Mesenchymal stem cell (in vitro differentiated cells and primary cell): Measurements from ENCODE around the gene SMYD4.

Source experiments
- DNase-seq: peaks from one replicate; pipeline ENCODE4 v3.0.0-alpha.2; 2013
- H2AFZ ChIP-seq: one replicate; pipeline ENCODE4 v1.6.1; 2013; ENCODE audit warnings: low read depth, mild to moderate bottlenecking, control low read depth, inconsistent platforms, low read length, moderate library complexity
- H2AK5ac ChIP-seq: 2 replicates; pipeline ENCODE4 v1.6.1; 2013; ENCODE audit warnings: low read length, moderate library complexity, mild to moderate bottlenecking, inconsistent platforms; ENCODE audit not compliant: severe bottlenecking
- H2BK120ac ChIP-seq: one replicate; pipeline ENCODE4 v1.6.1; 2013; ENCODE audit warnings: low read depth, mild to moderate bottlenecking, inconsistent platforms, low read length, moderate library complexity
- H2BK12ac ChIP-seq, 2 experiments: one replicate each; pipeline ENCODE4 v1.6.1; 2013; ENCODE audit warnings: inconsistent platforms in 2 of 2, low read length in 2 of 2, mild to moderate bottlenecking in 2 of 2, moderate library complexity in 2 of 2, control low read depth in 1 of 2
- H2BK15ac ChIP-seq: one replicate; pipeline ENCODE4 v1.6.1; 2013; ENCODE audit warnings: mild to moderate bottlenecking, low read depth, inconsistent platforms; ENCODE audit not compliant: poor library complexity, severe bottlenecking
- H2BK5ac ChIP-seq: 2 replicates; pipeline ENCODE4 v1.6.1; 2013; ENCODE audit warnings: low read depth, mild to moderate bottlenecking, low read length, control low read depth, inconsistent platforms; ENCODE audit not compliant: poor library complexity, severe bottlenecking
- H3K14ac ChIP-seq, 2 experiments: one replicate each; pipeline ENCODE4 v1.6.1; 2013; ENCODE audit warnings: inconsistent platforms in 2 of 2, low read length in 2 of 2, control low read depth in 1 of 2, mild to moderate bottlenecking in 1 of 2, moderate library complexity in 1 of 2
- H3K18ac ChIP-seq, 2 experiments: one replicate each; pipeline ENCODE4 v1.6.1; 2013; ENCODE audit warnings: inconsistent platforms in 2 of 2, low read length in 2 of 2, control low read depth in 1 of 2, low read depth in 1 of 2, mild to moderate bottlenecking in 1 of 2
- H3K23ac ChIP-seq, 2 experiments: one replicate each; pipeline ENCODE4 v1.6.1; 2013; ENCODE audit warnings: inconsistent platforms in 2 of 2, low read length in 2 of 2, mild to moderate bottlenecking in 2 of 2, moderate library complexity in 2 of 2, control low read depth in 1 of 2
- H3K27ac ChIP-seq: 2 replicates; pipeline ENCODE4 v1.5.1; 2013; ENCODE audit warnings: mild to moderate bottlenecking, moderate library complexity, low read length, control low read depth, inconsistent platforms; ENCODE audit not compliant: poor library complexity, severe bottlenecking
- H3K27me3 ChIP-seq, 2 experiments: 2 replicates each; pipeline versions ENCODE4 v1.6.1 to v1.7.0; 2013; ENCODE audit warnings: low read length in 2 of 2, mild to moderate bottlenecking in 2 of 2, moderate library complexity in 2 of 2, control low read depth in 1 of 2, inconsistent platforms in 1 of 2; ENCODE audit not compliant: control insufficient read depth in 1 of 2, insufficient read depth in 1 of 2
- H3K36me3 ChIP-seq, 2 experiments: 2 replicates each; pipeline versions ENCODE4 v1.6.1 to v1.7.0; 2013; ENCODE audit warnings: low read length in 2 of 2, control low read depth in 1 of 2, inconsistent platforms in 1 of 2, low read depth in 1 of 2, mild to moderate bottlenecking in 1 of 2; ENCODE audit not compliant: insufficient read depth in 2 of 2, control insufficient read depth in 1 of 2
- H3K4ac ChIP-seq, 2 experiments: one replicate each; pipeline ENCODE4 v1.6.1; 2013; ENCODE audit warnings: inconsistent platforms in 2 of 2, low read length in 2 of 2, mild to moderate bottlenecking in 2 of 2, moderate library complexity in 2 of 2, control low read depth in 1 of 2, low read depth in 1 of 2
- H3K4me1 ChIP-seq: 2 replicates; pipeline ENCODE4 v1.6.1; 2013; ENCODE audit warnings: low read depth, low read length, control low read depth; ENCODE audit not compliant: control insufficient read depth, insufficient read depth
- H3K4me2 ChIP-seq: 2 replicates; pipeline ENCODE4 v1.6.1; 2013; ENCODE audit warnings: low read length, mild to moderate bottlenecking, inconsistent platforms; ENCODE audit not compliant: poor library complexity, severe bottlenecking
- H3K4me3 ChIP-seq, 2 experiments: 2 replicates each; pipeline versions ENCODE4 v1.5.1 to v1.7.0; 2013; ENCODE audit warnings: low read length in 2 of 2, mild to moderate bottlenecking in 2 of 2, control low read depth in 1 of 2, low read depth in 1 of 2; ENCODE audit not compliant: insufficient read depth in 1 of 2
- H3K79me1 ChIP-seq: replicated peaks from 2 replicates; pipeline ENCODE4 v1.6.1; 2013; ENCODE audit warnings: mild to moderate bottlenecking, control low read depth, low read length, inconsistent platforms; ENCODE audit not compliant: poor library complexity, severe bottlenecking
- H3K9ac ChIP-seq: 2 replicates; pipeline ENCODE4 v1.7.0; 2013; ENCODE audit warnings: mild to moderate bottlenecking, low read length, moderate library complexity
- H3K9me3 ChIP-seq: 2 replicates; pipeline ENCODE4 v1.7.0; 2013; ENCODE audit warnings: mild to moderate bottlenecking, low read length; ENCODE audit not compliant: control insufficient read depth
- H4K8ac ChIP-seq: one replicate; pipeline ENCODE4 v1.6.1; 2013; ENCODE audit warnings: inconsistent platforms, mild to moderate bottlenecking, low read length, moderate library complexity
- H4K91ac ChIP-seq: one replicate; pipeline ENCODE4 v1.6.1; 2013; ENCODE audit warnings: mild to moderate bottlenecking, low read length, inconsistent platforms
- WGBS: methylation state at CpG from one replicate; pipeline ENCODE4 v1.1.7; 2013; ENCODE audit warnings: mixed read lengths; 5-methylcytosine and 5-hydroxymethylcytosine counted together

SMYD4 gene

GRCh38 chr17:1852327-1852726, 22.6 kb upstream of the SMYD4 start:
- Histone ChIP-seq H4K8ac (no peak overlapping the region), H3K9ac (no peak overlapping the region), H2BK12ac (no peak overlapping the region)

GRCh38 chr17:1847191-1847590, 17.5 kb upstream of the SMYD4 start:
- Histone ChIP-seq H3K36me3 (peaks cover 21 to 65% of the 10 kb centered on the region in 2 experiments), H3K14ac (no peak overlapping the region), H2BK5ac (no peak overlapping the region), H4K91ac (no peak overlapping the region), H3K79me1 (peaks cover 23% of the 10 kb centered on the region), H3K27me3 (no peaks in the 10 kb centered on the region), H2AFZ (no peak overlapping the region), H3K18ac (no peak overlapping the region), H2BK12ac (no peak overlapping the region), H3K4me1 (no peaks in the 10 kb centered on the region), H3K27ac (no peak overlapping the region), H2AK5ac (no peak overlapping the region), H3K4me3 (no peak overlapping the region), H3K4me2 (no peak overlapping the region), H2BK120ac (no peak overlapping the region), H4K8ac (no peak overlapping the region), H3K9me3 (no peaks in the 10 kb centered on the region), H3K9ac (no peak overlapping the region), H2BK15ac (no peak overlapping the region), H3K4ac (no peak overlapping the region), H3K23ac (no peak overlapping the region)
- no peak for DNase-seq
- WGBS: 86% methylated on average over 2 of the region's 3 CpGs

More at GRCh38 chr17:1852327-1852726, 22.6 kb upstream of the SMYD4 start:
- Histone ChIP-seq H3K9me3 (no peaks in the 10 kb centered on the region), H2BK5ac (no peak overlapping the region), H3K4me2 (no peak overlapping the region), H3K4me3 (no peak overlapping the region), H3K27ac (no peak overlapping the region), H3K18ac (no peak overlapping the region), H3K23ac (no peak overlapping the region), H2AFZ (no peak overlapping the region), H2BK120ac (no peak overlapping the region), H4K91ac (no peak overlapping the region), H3K36me3 (peaks cover 22 to 54% of the 10 kb centered on the region in 2 experiments), H3K4me1 (no peaks in the 10 kb centered on the region), H3K14ac (no peak overlapping the region), H3K27me3 (no peaks in the 10 kb centered on the region), H2BK15ac (no peak overlapping the region), H2AK5ac (no peak overlapping the region), H3K79me1 (peaks cover 10% of the 10 kb centered on the region), H3K4ac (no peak overlapping the region)
- no peak for DNase-seq
- WGBS: 77% methylated on average over 5 of the region's 6 CpGs

- H3K14ac ChIP-seq: no peak overlapping the region
- no peak overlapping the region for H4K8ac ChIP-seq
- H3K36me3 ChIP-seq: peaks cover 18 to 57% of the 10 kb centered on the region in 2 experiments
- no peaks in the 10 kb centered on the region for H3K9me3 ChIP-seq
- H3K27me3 ChIP-seq: no peaks in the 10 kb centered on the region
- DNase-seq: no peak
- no peak overlapping the region for H2BK5ac ChIP-seq
- no peak overlapping the region for H3K27ac ChIP-seq
- H4K91ac ChIP-seq: no peak overlapping the region
- H3K9ac ChIP-seq: no peak overlapping the region
- over 99% methylated on average over 9 of the region's 9 CpGs for WGBS
- H3K4me1 ChIP-seq: no peaks in the 10 kb centered on the region
- H3K79me1 ChIP-seq: peaks cover 19% of the 10 kb centered on the region
- H3K4ac ChIP-seq: no peak overlapping the region
- H3K4me3 ChIP-seq: no peak overlapping the region
- no peak overlapping the region for H2AK5ac ChIP-seq
- H2BK15ac ChIP-seq: no peak overlapping the region
- H3K18ac ChIP-seq: no peak overlapping the region
- no peak overlapping the region for H3K4me2 ChIP-seq
- H3K23ac ChIP-seq: no peak overlapping the region
- H2BK12ac ChIP-seq: no peak overlapping the region
- no peak overlapping the region for H2AFZ ChIP-seq
- H2BK120ac ChIP-seq: no peak overlapping the region
These were observed 14.2 kb upstream of the SMYD4 start for GRCh38 chr17:1843947-1844346.

- no peak overlapping the region for H3K9ac ChIP-seq
- H3K4me2 ChIP-seq: no peak overlapping the region
- H2BK120ac ChIP-seq: no peak overlapping the region
- WGBS: 95% methylated on average over 2 of the region's 4 CpGs
- no peak overlapping the region for H2BK5ac ChIP-seq
- H3K18ac ChIP-seq: no peak overlapping the region
- H4K8ac ChIP-seq: no peak overlapping the region
- no peak overlapping the region for H2BK12ac ChIP-seq
- no peak overlapping the region for H2BK15ac ChIP-seq
- peak; percentile 6 for DNase-seq
- no peak overlapping the region for H3K23ac ChIP-seq
- H3K4ac ChIP-seq: no peak overlapping the region
- no peak overlapping the region for H2AFZ ChIP-seq
- no peak overlapping the region for H4K91ac ChIP-seq
- H3K14ac ChIP-seq: no peak overlapping the region
- peaks cover 19% of the 10 kb centered on the region for H3K79me1 ChIP-seq
- peaks cover 8 to 30% of the 10 kb centered on the region in 2 experiments for H3K36me3 ChIP-seq
- no peaks in the 10 kb centered on the region for H3K9me3 ChIP-seq
- no peak overlapping the region for H3K4me3 ChIP-seq
- no peaks in the 10 kb centered on the region for H3K27me3 ChIP-seq
- no peaks in the 10 kb centered on the region for H3K4me1 ChIP-seq
- no peak overlapping the region for H2AK5ac ChIP-seq
- no peak overlapping the region for H3K27ac ChIP-seq
These were observed 9.8 kb upstream of the SMYD4 start for GRCh38 chr17:1839516-1839915.
